Tibial artery (tissue), 4 donors: ENCODE results near the gene FRMPD1.

ENCODE experiments used
- DNase-seq, 2 donors: peaks; one replicate each; pipeline ENCODE4 v3.0.0-alpha.2; 2019
- H3K27ac ChIP-seq, 2 donors: fragments of 200-600 bp; sonication (generic) in 1 of 2; 1 replicate in 1 of 2; 2 replicates in 1 of 2; pipeline ENCODE4 v1.5.1; 2018 to 2019; ENCODE audit warnings: mild to moderate bottlenecking in 1 of 2
- H3K27me3 ChIP-seq, 2 donors: fragments of 200-600 bp; sonication (generic) in 1 of 2; one replicate each; pipeline versions ENCODE4 v1.5.1 to v1.6.0; 2016 to 2019
- H3K36me3 ChIP-seq, 3 donors: fragments of 200-600 bp; sonication (generic) in 2 of 3; one replicate each; pipeline ENCODE4 v1.5.1; 2016 to 2019; ENCODE audit warnings: mild to moderate bottlenecking in 2 of 3
- H3K4me1 ChIP-seq, 4 donors: fragments of 200-600 bp; sonication (generic) in 2 of 4; 1 replicate in 3 of 4; 2 replicates in 1 of 4; pipeline ENCODE4 v1.5.1; 2016 to 2019
- H3K4me3 ChIP-seq, 2 donors: fragments of 200-600 bp; sonication (generic) in 1 of 2; 1 replicate in 1 of 2; 2 replicates in 1 of 2; pipeline ENCODE4 v1.5.1; 2018 to 2019; ENCODE audit warnings: mild to moderate bottlenecking in 2 of 2
- H3K9me3 ChIP-seq, 3 donors: fragments of 200-600 bp; sonication (generic) in 1 of 3; one replicate each; pipeline ENCODE4 v1.5.1; 2016 to 2019
- CTCF ChIP-seq, 2 experiments: fragments of 200-600 bp in 1 of 2; fragments of 450-650 bp in 1 of 2; IDR thresholded peaks; one replicate each; pipeline ENCODE4 v1.5.1; 2017 to 2019; ENCODE audit warnings: antibody characterized with exemption in 2 of 2, mild to moderate bottlenecking in 1 of 2, moderate library complexity in 1 of 2
- intact Hi-C: fragments of 100-400 bp; cut with DNase I; formaldehyde crosslinking; loops from one replicate; pipeline ENCODE4 v1.15.0; 2023; ENCODE audit warnings: low total_unique reads

Gene FRMPD1

GRCh38 chr9:37730256-37730655 lies 79.5 kb downstream of the FRMPD1 start:
- no peak for TF ChIP-seq CTCF (IDR thresholded peaks at IDR 0.05)

GRCh38 chr9:37730839-37731238 lies 80.1 kb downstream of the FRMPD1 start:
- Histone ChIP-seq H3K4me1 (no peaks in the 10 kb centered on the region), H3K27ac (no peak overlapping the region), H3K27me3 (peaks cover 0 to 16% of the 10 kb centered on the region in 2 donors), H3K9me3 (no peaks in the 10 kb centered on the region), H3K4me3 (no peak overlapping the region), H3K36me3 (no peaks in the 10 kb centered on the region)
- intact Hi-C loops: no loop called here
- DNase-seq: no peak
- TF ChIP-seq CTCF (IDR thresholded peaks at IDR 0.05): no peak

More at GRCh38 chr9:37730256-37730655, 79.5 kb downstream of the FRMPD1 start:
- Histone ChIP-seq H3K9me3 (no peaks in the 10 kb centered on the region), H3K36me3 (no peaks in the 10 kb centered on the region), H3K4me1 (no peaks in the 10 kb centered on the region), H3K27me3 (peaks cover 0 to 16% of the 10 kb centered on the region in 2 donors), H3K4me3 (no peak overlapping the region), H3K27ac (no peak overlapping the region)
- intact Hi-C loops: no loop called here
- no peak for DNase-seq

GRCh38 chr9:37732086-37732741 lies 81.5 kb downstream of the FRMPD1 start:
- Histone ChIP-seq H3K36me3 (no peaks in the 10 kb centered on the region), H3K27ac (no peak overlapping the region), H3K27me3 (peaks cover 0 to 16% of the 10 kb centered on the region in 2 donors), H3K4me1 (no peaks in the 10 kb centered on the region), H3K9me3 (no peaks in the 10 kb centered on the region), H3K4me3 (no peak overlapping the region)
- intact Hi-C loops: no loop called here
- no peak for TF ChIP-seq CTCF (IDR thresholded peaks at IDR 0.05)
- no peak for DNase-seq

GRCh38 chr9:37732952-37733351 lies 82.2 kb downstream of the FRMPD1 start:
- no peak for TF ChIP-seq CTCF (IDR thresholded peaks at IDR 0.05)
- no peaks in the 10 kb centered on the region for H3K4me1 ChIP-seq
- no peak for DNase-seq
- H3K27me3 ChIP-seq: peaks cover 0 to 16% of the 10 kb centered on the region in 2 donors
- intact Hi-C loops: no loop called here
- no peaks in the 10 kb centered on the region for H3K9me3 ChIP-seq
- no peak overlapping the region for H3K27ac ChIP-seq
- H3K36me3 ChIP-seq: no peaks in the 10 kb centered on the region
- no peak overlapping the region for H3K4me3 ChIP-seq

GRCh38 chr9:37739222-37739621 lies 88.5 kb downstream of the FRMPD1 start:
- peaks cover 0 to 5% of the 10 kb centered on the region in 2 donors for H3K27me3 ChIP-seq
- no peak for TF ChIP-seq CTCF (IDR thresholded peaks at IDR 0.05)
- no peaks in the 10 kb centered on the region for H3K36me3 ChIP-seq
- no peak overlapping the region for H3K4me3 ChIP-seq
- H3K27ac ChIP-seq: no peak overlapping the region
- no peak for DNase-seq
- H3K9me3 ChIP-seq: no peaks in the 10 kb centered on the region
- H3K4me1 ChIP-seq: no peaks in the 10 kb centered on the region
- intact Hi-C loops: no loop called here
